ENCODE data around the gene INHBE. TPM values are rescaled to one million over a fixed set of nuclear protein-coding genes. Genes with fewer than 3 reads are reported as not detected.

INHBE gene
- total and polyA plus RNA-seq, 2 experiments from 2014 or later, result 0.23 to 0.74 TPM

- H3K4me3 ChIP-seq, result no peak overlapping the region
- DNase-seq (ENCODE audit: low read depth in 1 of 2, low spot score in 1 of 2), result no peak
- H3K27ac ChIP-seq, result no peak overlapping the region
- H3K27me3 ChIP-seq, result no peaks in the 10 kb centered on the region
- no peaks in the 10 kb centered on the region for H3K4me1 ChIP-seq (ENCODE audit: low read depth)
- no peaks in the 10 kb centered on the region for H3K9me3 ChIP-seq (ENCODE audit: low read depth)
- H3K36me3 ChIP-seq, result no peaks in the 10 kb centered on the region
- TF ChIP-seq, protein P1, sequence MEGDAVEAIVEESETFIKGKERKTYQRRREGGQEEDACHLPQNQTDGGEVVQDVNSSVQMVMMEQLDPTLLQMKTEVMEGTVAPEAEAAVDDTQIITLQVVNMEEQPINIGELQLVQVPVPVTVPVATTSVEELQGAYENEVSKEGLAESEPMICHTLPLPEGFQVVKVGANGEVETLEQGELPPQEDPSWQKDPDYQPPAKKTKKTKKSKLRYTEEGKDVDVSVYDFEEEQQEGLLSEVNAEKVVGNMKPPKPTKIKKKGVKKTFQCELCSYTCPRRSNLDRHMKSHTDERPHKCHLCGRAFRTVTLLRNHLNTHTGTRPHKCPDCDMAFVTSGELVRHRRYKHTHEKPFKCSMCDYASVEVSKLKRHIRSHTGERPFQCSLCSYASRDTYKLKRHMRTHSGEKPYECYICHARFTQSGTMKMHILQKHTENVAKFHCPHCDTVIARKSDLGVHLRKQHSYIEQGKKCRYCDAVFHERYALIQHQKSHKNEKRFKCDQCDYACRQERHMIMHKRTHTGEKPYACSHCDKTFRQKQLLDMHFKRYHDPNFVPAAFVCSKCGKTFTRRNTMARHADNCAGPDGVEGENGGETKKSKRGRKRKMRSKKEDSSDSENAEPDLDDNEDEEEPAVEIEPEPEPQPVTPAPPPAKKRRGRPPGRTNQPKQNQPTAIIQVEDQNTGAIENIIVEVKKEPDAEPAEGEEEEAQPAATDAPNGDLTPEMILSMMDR (IDR thresholded peaks at IDR 0.05; ENCODE audit: low read depth, low read length), result no peak
Observed at GRCh38 chr12:57444744-57445143, 10.4 kb upstream of the INHBE start.

DNA sequence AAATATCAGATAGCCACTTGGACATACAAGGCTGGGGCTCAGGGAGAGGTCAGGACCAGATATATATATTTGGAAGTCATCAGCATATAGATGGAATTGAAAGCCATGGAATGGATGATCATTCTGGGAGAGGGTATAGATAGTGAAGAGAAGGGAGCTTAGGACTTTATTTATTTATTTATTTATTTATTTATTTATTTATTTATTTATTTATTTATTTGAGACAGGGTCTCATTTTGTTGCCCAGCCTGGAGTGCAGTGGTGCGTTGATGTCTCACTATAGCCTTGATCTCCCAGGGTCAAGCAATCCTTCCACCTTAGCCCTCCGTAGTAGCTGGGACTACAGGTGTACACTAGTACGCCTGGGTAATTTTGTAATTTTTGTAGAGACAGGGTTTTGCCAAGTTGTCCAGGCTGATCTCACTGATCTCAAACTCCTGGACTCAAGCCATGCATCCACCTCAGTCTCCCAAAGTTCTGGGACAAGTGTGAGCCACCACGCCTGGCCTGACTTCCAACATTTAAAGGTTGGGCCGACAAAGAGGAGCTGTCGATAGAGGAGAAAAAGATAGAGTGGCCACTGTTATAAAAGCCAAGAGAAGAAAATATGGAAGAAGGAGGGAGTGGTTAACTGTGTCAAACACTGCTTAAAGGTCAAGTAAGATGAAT lies 8.7 kb upstream of the INHBE start:
- Histone ChIP-seq H3K27me3 (no peaks in the 10 kb centered on the region), H3K36me3 (no peaks in the 10 kb centered on the region), H3K9me3 (ENCODE audit: low read depth) (no peaks in the 10 kb centered on the region), H3K4me3 (no peak overlapping the region), H3K4me1 (ENCODE audit: low read depth) (peaks cover 4% of the 10 kb centered on the region), H3K27ac (no peak overlapping the region)
- TF ChIP-seq, protein P1 (IDR thresholded peaks at IDR 0.05; ENCODE audit: low read depth, low read length), result no peak
- no peak for DNase-seq (ENCODE audit: low read depth in 1 of 2, low spot score in 1 of 2)

DNA sequence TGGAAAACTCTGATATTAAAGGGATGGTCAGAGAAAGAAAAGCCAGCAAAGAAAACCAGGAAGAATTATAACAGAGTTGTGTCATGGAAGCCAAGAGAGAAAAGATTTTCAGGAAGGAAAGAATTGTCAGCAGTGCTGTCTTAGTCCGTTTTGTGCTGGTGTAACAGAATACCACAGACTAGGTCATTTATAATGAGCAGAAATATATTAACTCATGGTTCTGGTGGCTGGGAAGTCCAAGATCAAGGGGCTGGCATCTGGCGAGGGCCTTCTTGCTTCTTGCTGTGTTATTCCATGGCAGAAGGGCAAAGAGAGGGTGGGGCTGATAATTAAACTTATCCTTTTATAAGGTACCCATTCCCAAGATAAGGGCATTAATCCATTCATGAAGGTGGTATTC lies 6.4 kb upstream of the INHBE start:
- DNase-seq (ENCODE audit: low read depth in 1 of 2, low spot score in 1 of 2), result no peak
- no peak overlapping the region for H3K27ac ChIP-seq
- TF ChIP-seq, protein P1 (IDR thresholded peaks at IDR 0.05; ENCODE audit: low read depth, low read length), result no peak
- H3K4me3 ChIP-seq, result no peak overlapping the region
- no peaks in the 10 kb centered on the region for H3K9me3 ChIP-seq (ENCODE audit: low read depth)
- H3K4me1 ChIP-seq (ENCODE audit: low read depth), result peaks cover 13% of the 10 kb centered on the region
- H3K27me3 ChIP-seq, result no peaks in the 10 kb centered on the region
- no peaks in the 10 kb centered on the region for H3K36me3 ChIP-seq

DNA sequence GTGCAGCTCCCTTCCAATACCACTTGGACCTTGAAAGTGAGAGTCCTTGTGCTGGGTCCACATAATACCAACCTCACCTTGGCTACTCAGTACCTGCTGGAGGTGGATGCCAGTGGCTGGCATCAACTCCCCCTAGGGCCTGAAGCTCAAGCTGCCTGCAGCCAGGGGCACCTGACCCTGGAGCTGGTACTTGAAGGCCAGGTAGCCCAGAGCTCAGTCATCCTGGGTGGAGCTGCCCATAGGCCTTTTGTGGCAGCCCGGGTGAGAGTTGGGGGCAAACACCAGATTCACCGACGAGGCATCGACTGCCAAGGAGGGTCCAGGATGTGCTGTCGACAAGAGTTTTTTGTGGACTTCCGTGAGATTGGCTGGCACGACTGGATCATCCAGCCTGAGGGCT lies 5.7 kb upstream of the INHBE start:
- TF ChIP-seq, protein P1 (IDR thresholded peaks at IDR 0.05; ENCODE audit: low read depth, low read length), result no peak
- Histone ChIP-seq H3K27me3 (no peaks in the 10 kb centered on the region), H3K4me3 (no peak overlapping the region), H3K36me3 (no peaks in the 10 kb centered on the region), H3K9me3 (ENCODE audit: low read depth) (no peaks in the 10 kb centered on the region), H3K27ac (no peak overlapping the region), H3K4me1 (ENCODE audit: low read depth) (peaks cover 13% of the 10 kb centered on the region)
- DNase-seq (ENCODE audit: low read depth in 1 of 2, low spot score in 1 of 2), result no peak

- no peaks in the 10 kb centered on the region for H3K36me3 ChIP-seq
- no peaks in the 10 kb centered on the region for H3K9me3 ChIP-seq (ENCODE audit: low read depth)
- H3K4me3 ChIP-seq, result no peak overlapping the region
- no peak for DNase-seq (ENCODE audit: low read depth in 1 of 2, low spot score in 1 of 2)
- TF ChIP-seq, protein P1 (IDR thresholded peaks at IDR 0.05; ENCODE audit: low read depth, low read length), result no peak
- H3K27ac ChIP-seq, result no peak overlapping the region
- peaks cover 16% of the 10 kb centered on the region for H3K4me1 ChIP-seq (ENCODE audit: low read depth)
- no peaks in the 10 kb centered on the region for H3K27me3 ChIP-seq
Observed at GRCh38 chr12:57450057-57450456, 5.0 kb upstream of the INHBE start.
